Glutamatergic neuron (in vitro differentiated cells): ENCODE measurements around the gene ACCSL. TPM values are rescaled to one million over a fixed set of nuclear protein-coding genes. Genes with fewer than 3 reads are reported as not detected.

Source experiments
- DNase-seq: peaks from one replicate; pipeline ENCODE4 v3.0.0; 2022
- H3K27ac Mint-ChIP-seq: one replicate; pipeline ENCODE4 v1.8.0; 2020; ENCODE audit warnings: mild to moderate bottlenecking, mixed read lengths, inconsistent platforms; ENCODE audit not compliant: unreplicated experiment
- H3K27me3 Mint-ChIP-seq: one replicate; pipeline ENCODE4 v1.8.0; 2020; ENCODE audit warnings: mild to moderate bottlenecking, moderate library complexity, mixed read lengths, inconsistent platforms; ENCODE audit not compliant: unreplicated experiment
- H3K36me3 Mint-ChIP-seq: one replicate; pipeline ENCODE4 v1.8.0; 2020; ENCODE audit warnings: mild to moderate bottlenecking, mixed read lengths, inconsistent platforms; ENCODE audit not compliant: unreplicated experiment
- H3K4me1 Mint-ChIP-seq: one replicate; pipeline ENCODE4 v1.8.0; 2020; ENCODE audit warnings: mild to moderate bottlenecking, low read depth, mixed read lengths, inconsistent platforms; ENCODE audit not compliant: unreplicated experiment
- H3K4me3 Mint-ChIP-seq: one replicate; pipeline ENCODE4 v1.8.0; 2020; ENCODE audit warnings: mild to moderate bottlenecking, mixed read lengths, inconsistent platforms; ENCODE audit not compliant: unreplicated experiment
- H3K9me3 Mint-ChIP-seq: one replicate; pipeline ENCODE4 v1.8.0; 2020; ENCODE audit warnings: mild to moderate bottlenecking, moderate library complexity, mixed read lengths, inconsistent platforms; ENCODE audit not compliant: unreplicated experiment
- total RNA-seq: library from RNA; stranded (reverse); fragmentation: NEBNext Ultra II Directional; extraction: Animal tissue kit (Norgen Biotek cat#: 25700); gene quantifications from one replicate; pipeline ENCODE4 v1.2.1, GENCODE V29; 2021; ENCODE audit not compliant: unreplicated experiment
- TF ChIP-seq, protein P1 (sequence below): fragments of 200-600 bp; sonication (generic); IDR thresholded peaks from one replicate; pipeline ENCODE4 v1.5.0; 2021; ENCODE audit not compliant: partially characterized antibody, unreplicated experiment

Gene ACCSL
- total RNA-seq, 1 donor from 2014 or later, result not detected

- H3K9me3 Mint-ChIP-seq, result peaks cover 9% of the 10 kb centered on the region
- H3K4me3 Mint-ChIP-seq, result no peak overlapping the region
- peaks cover 12% of the 10 kb centered on the region for H3K36me3 Mint-ChIP-seq
- TF ChIP-seq, protein P1, sequence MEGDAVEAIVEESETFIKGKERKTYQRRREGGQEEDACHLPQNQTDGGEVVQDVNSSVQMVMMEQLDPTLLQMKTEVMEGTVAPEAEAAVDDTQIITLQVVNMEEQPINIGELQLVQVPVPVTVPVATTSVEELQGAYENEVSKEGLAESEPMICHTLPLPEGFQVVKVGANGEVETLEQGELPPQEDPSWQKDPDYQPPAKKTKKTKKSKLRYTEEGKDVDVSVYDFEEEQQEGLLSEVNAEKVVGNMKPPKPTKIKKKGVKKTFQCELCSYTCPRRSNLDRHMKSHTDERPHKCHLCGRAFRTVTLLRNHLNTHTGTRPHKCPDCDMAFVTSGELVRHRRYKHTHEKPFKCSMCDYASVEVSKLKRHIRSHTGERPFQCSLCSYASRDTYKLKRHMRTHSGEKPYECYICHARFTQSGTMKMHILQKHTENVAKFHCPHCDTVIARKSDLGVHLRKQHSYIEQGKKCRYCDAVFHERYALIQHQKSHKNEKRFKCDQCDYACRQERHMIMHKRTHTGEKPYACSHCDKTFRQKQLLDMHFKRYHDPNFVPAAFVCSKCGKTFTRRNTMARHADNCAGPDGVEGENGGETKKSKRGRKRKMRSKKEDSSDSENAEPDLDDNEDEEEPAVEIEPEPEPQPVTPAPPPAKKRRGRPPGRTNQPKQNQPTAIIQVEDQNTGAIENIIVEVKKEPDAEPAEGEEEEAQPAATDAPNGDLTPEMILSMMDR, result no peak
- no peak overlapping the region for H3K27ac Mint-ChIP-seq
- H3K4me1 Mint-ChIP-seq, result no peaks in the 10 kb centered on the region
- H3K27me3 Mint-ChIP-seq, result peaks cover 3% of the 10 kb centered on the region
- no peak for DNase-seq
These were observed 36.1 kb downstream of the ACCSL start for GRCh38 chr11:44083906-44084305.

GRCh38 chr11:44085330-44085729, 37.5 kb downstream of the ACCSL start:
- DNase-seq, result no peak
- Mint-ChIP-seq H3K27ac (no peak overlapping the region), H3K4me3 (no peak overlapping the region), H3K36me3 (peaks cover 12% of the 10 kb centered on the region), H3K27me3 (peaks cover 3% of the 10 kb centered on the region), H3K4me1 (no peaks in the 10 kb centered on the region), H3K9me3 (peaks cover 9% of the 10 kb centered on the region)
- TF ChIP-seq, protein P1, result no peak

DNA sequence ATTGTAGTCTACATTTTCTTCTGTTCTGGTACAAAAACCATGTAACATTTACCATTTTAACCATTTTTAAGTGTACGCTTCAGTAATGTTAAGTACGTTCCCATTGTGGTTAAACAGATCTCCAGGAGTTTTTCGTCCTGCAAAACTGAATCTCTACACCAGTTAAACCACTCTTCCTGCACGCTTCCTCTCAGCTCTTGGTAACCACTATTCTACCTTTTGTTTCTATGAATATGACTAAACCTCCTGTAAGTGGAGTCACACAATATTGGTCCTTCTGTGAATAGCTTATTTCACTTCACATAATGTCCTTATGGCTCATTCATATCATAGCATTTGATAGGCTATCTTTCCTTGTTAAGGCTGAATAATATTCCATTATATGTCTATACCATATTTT, 40.6 kb downstream of the ACCSL start:
- H3K4me1 Mint-ChIP-seq, result no peaks in the 10 kb centered on the region
- no peak overlapping the region for H3K27ac Mint-ChIP-seq

GRCh38 chr11:44088871-44089270, 41.1 kb downstream of the ACCSL start:
- TF ChIP-seq, protein P1, result no peak
- no peak overlapping the region for H3K4me3 Mint-ChIP-seq
- H3K36me3 Mint-ChIP-seq, result peaks cover 10% of the 10 kb centered on the region
- no peak overlapping the region for H3K27ac Mint-ChIP-seq
- DNase-seq, result no peak
- H3K4me1 Mint-ChIP-seq, result no peaks in the 10 kb centered on the region
- H3K9me3 Mint-ChIP-seq, result peaks cover 6% of the 10 kb centered on the region
- H3K27me3 Mint-ChIP-seq, result peaks cover 3% of the 10 kb centered on the region

More for the DNA sequence above, 40.6 kb downstream of the ACCSL start:
- H3K27me3 Mint-ChIP-seq, result peaks cover 4% of the 10 kb centered on the region
- peaks cover 6% of the 10 kb centered on the region for H3K9me3 Mint-ChIP-seq
- no peak overlapping the region for H3K4me3 Mint-ChIP-seq
- TF ChIP-seq, protein P1, result no peak
- peaks cover 12% of the 10 kb centered on the region for H3K36me3 Mint-ChIP-seq
- DNase-seq, result no peak

DNA sequence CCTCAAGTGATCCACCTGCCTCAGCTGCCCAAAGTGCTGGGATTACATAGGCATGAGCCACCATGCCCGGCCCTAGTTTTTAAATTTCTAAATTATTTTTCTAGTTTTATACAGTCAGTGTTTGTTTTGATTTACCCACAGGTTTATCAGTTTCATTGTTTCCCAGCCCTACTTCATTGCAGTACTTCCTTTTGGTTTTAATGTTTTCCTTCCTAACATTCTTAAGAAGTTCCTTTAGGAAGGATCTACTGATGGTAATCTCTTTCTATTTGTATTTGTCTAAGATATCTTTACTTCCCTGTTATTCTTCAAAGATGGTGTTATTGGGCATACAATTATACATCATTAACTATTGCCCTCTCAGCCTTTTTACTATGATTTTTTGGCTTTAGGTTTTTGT, 42.8 kb downstream of the ACCSL start:
- peaks cover 1% of the 10 kb centered on the region for H3K27me3 Mint-ChIP-seq
- no peaks in the 10 kb centered on the region for H3K4me1 Mint-ChIP-seq
- peaks cover 4% of the 10 kb centered on the region for H3K9me3 Mint-ChIP-seq
- H3K36me3 Mint-ChIP-seq, result peaks cover 3% of the 10 kb centered on the region
- no peak for DNase-seq
- TF ChIP-seq, protein P1, result no peak
- H3K27ac Mint-ChIP-seq, result no peak overlapping the region
- no peak overlapping the region for H3K4me3 Mint-ChIP-seq
